Measurements from ENCODE around the gene IL1RAPL2.

- TF ChIP-seq, protein P1, sequence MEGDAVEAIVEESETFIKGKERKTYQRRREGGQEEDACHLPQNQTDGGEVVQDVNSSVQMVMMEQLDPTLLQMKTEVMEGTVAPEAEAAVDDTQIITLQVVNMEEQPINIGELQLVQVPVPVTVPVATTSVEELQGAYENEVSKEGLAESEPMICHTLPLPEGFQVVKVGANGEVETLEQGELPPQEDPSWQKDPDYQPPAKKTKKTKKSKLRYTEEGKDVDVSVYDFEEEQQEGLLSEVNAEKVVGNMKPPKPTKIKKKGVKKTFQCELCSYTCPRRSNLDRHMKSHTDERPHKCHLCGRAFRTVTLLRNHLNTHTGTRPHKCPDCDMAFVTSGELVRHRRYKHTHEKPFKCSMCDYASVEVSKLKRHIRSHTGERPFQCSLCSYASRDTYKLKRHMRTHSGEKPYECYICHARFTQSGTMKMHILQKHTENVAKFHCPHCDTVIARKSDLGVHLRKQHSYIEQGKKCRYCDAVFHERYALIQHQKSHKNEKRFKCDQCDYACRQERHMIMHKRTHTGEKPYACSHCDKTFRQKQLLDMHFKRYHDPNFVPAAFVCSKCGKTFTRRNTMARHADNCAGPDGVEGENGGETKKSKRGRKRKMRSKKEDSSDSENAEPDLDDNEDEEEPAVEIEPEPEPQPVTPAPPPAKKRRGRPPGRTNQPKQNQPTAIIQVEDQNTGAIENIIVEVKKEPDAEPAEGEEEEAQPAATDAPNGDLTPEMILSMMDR (IDR thresholded peaks at IDR 0.05): no peak
- TF ChIP-seq POLR2A (IDR thresholded peaks at IDR 0.05): no peak
Observed at GRCh38 chrX:105349476-105349875, 783.5 kb downstream of the IL1RAPL2 start.
